ENCODE results near the gene TADA2B.

The TADA2B gene

GRCh38 chr4:7041801-7042502 is 1.2 kb upstream of the TADA2B start:
- no peak for DNase-seq (ENCODE audit: low read depth)

- no peak for DNase-seq (ENCODE audit: low read depth)
Measured at GRCh38 chr4:7042503-7043283, 479 bp upstream of the TADA2B start.

GRCh38 chr4:7044137-7044930 is 1.2 kb downstream of the TADA2B start:
- DNase-seq (ENCODE audit: low read depth): no peak

- DNase-seq (ENCODE audit: low read depth): no peak
Measured at GRCh38 chr4:7045553-7045952, 2.4 kb downstream of the TADA2B start.

- no peak for DNase-seq (ENCODE audit: low read depth)
Measured at GRCh38 chr4:7045961-7046921, 3.1 kb downstream of the TADA2B start.

GRCh38 chr4:7046971-7047370 is 3.8 kb downstream of the TADA2B start:
- DNase-seq (ENCODE audit: low read depth): no peak

GRCh38 chr4:7048642-7049041 is 5.5 kb downstream of the TADA2B start:
- DNase-seq (ENCODE audit: low read depth): no peak

- no peak for DNase-seq (ENCODE audit: low read depth)
Measured at GRCh38 chr4:7049295-7049694, 6.1 kb downstream of the TADA2B start.

- no peak for DNase-seq (ENCODE audit: low read depth)
Measured at GRCh38 chr4:7049739-7050138, 6.6 kb downstream of the TADA2B start.

- no peak for DNase-seq (ENCODE audit: low read depth)
Measured at GRCh38 chr4:7050481-7051143, 7.4 kb downstream of the TADA2B start.

- DNase-seq (ENCODE audit: low read depth): no peak
Measured at GRCh38 chr4:7051144-7051495, 7.9 kb downstream of the TADA2B start.

- no peak for DNase-seq (ENCODE audit: low read depth)
Measured at GRCh38 chr4:7051905-7052304, 8.7 kb downstream of the TADA2B start.

- DNase-seq (ENCODE audit: low read depth): no peak
Measured at GRCh38 chr4:7052313-7052712, 9.1 kb downstream of the TADA2B start.

- no peak for DNase-seq (ENCODE audit: low read depth)
Measured at GRCh38 chr4:7052923-7053715, 9.9 kb downstream of the TADA2B start.

GRCh38 chr4:7054106-7054880 is 11.1 kb downstream of the TADA2B start:
- no peak for DNase-seq (ENCODE audit: low read depth)

GRCh38 chr4:7055111-7055989 is 12.2 kb downstream of the TADA2B start:
- no peak for DNase-seq (ENCODE audit: low read depth)

GRCh38 chr4:7055990-7056325 is 12.8 kb downstream of the TADA2B start:
- no peak for DNase-seq (ENCODE audit: low read depth)

GRCh38 chr4:7058792-7059191 is 15.6 kb downstream of the TADA2B start:
- DNase-seq (ENCODE audit: low read depth): no peak

- no peak for DNase-seq (ENCODE audit: low read depth)
Measured at GRCh38 chr4:7059662-7060061, 16.5 kb downstream of the TADA2B start.
